CD8-positive, alpha-beta memory T cell (primary cell): ENCODE data around the gene PPP4R4. TPM values are rescaled to one million over a fixed set of nuclear protein-coding genes. Genes with fewer than 3 reads are reported as not detected.

Source experiments
- CTCF ChIA-PET: fragments of 350-600 bp; sonication (Branson Sonifier 250); formaldehyde crosslinking; loops from one replicate; lab custom pipeline; 2021; ENCODE audit warnings: antibody characterized with exemption; lab: Charles Lee
- POLR2A ChIA-PET: fragments of 350-600 bp; sonication (Branson Sonifier 250); formaldehyde crosslinking; loops from one replicate; lab custom pipeline; 2021; ENCODE audit warnings: antibody characterized with exemption; lab: Charles Lee
- DNase-seq, 5 donors: peaks; one replicate each; pipeline versions ENCODE4 v3.0.0 to v3.0.0-alpha.2; 2020 to 2022; ENCODE audit warnings: mixed read lengths in 1 of 5
- H3K27ac ChIP-seq: one replicate; pipeline ENCODE4 v1.7.0; 2013; ENCODE audit warnings: low read depth, mild to moderate bottlenecking, low read length, moderate library complexity
- H3K27me3 ChIP-seq: 2 replicates; pipeline ENCODE4 v1.7.0; 2013; ENCODE audit warnings: low read length, mild to moderate bottlenecking; ENCODE audit not compliant: insufficient read depth, poor library complexity, severe bottlenecking
- H3K36me3 ChIP-seq: 2 replicates; pipeline ENCODE4 v1.7.0; 2013; ENCODE audit warnings: mild to moderate bottlenecking, low read length, moderate library complexity; ENCODE audit not compliant: insufficient read depth
- H3K4me1 ChIP-seq: 2 replicates; pipeline ENCODE4 v1.7.0; 2013; ENCODE audit warnings: mild to moderate bottlenecking, low read length, moderate library complexity; ENCODE audit not compliant: insufficient read depth
- H3K4me3 ChIP-seq: 2 replicates; pipeline ENCODE4 v1.7.0; 2013; ENCODE audit warnings: mild to moderate bottlenecking, low read length
- H3K9me3 ChIP-seq: 2 replicates; pipeline ENCODE4 v1.7.0; 2013; ENCODE audit warnings: mild to moderate bottlenecking, low read length
- H3K27ac Mint-ChIP-seq, 8 donors: one replicate each; pipeline ENCODE4 v1.8.0; 2020 to 2021; ENCODE audit warnings: mixed read lengths in 8 of 8, mild to moderate bottlenecking in 6 of 8, inconsistent platforms in 3 of 8, moderate library complexity in 3 of 8
- H3K27me3 Mint-ChIP-seq, 2 donors: one replicate each; pipeline ENCODE4 v1.8.0; 2020 to 2021; ENCODE audit warnings: mixed read lengths in 2 of 2, mild to moderate bottlenecking in 1 of 2, moderate library complexity in 1 of 2
- H3K36me3 Mint-ChIP-seq, 3 donors: one replicate each; pipeline ENCODE4 v1.8.0; 2020 to 2021; ENCODE audit warnings: mixed read lengths in 3 of 3, inconsistent platforms in 1 of 3, mild to moderate bottlenecking in 1 of 3
- H3K4me1 Mint-ChIP-seq, 3 donors: one replicate each; pipeline ENCODE4 v1.8.0; 2020 to 2021; ENCODE audit warnings: mixed read lengths in 3 of 3, inconsistent platforms in 1 of 3, mild to moderate bottlenecking in 1 of 3
- H3K4me3 Mint-ChIP-seq, 7 donors: one replicate each; pipeline ENCODE4 v1.8.0; 2020 to 2021; ENCODE audit warnings: mixed read lengths in 7 of 7, mild to moderate bottlenecking in 6 of 7, moderate library complexity in 4 of 7, inconsistent platforms in 2 of 7
- H3K9me3 Mint-ChIP-seq, 5 donors: one replicate each; pipeline ENCODE4 v1.8.0; 2020 to 2022; ENCODE audit warnings: mixed read lengths in 5 of 5, mild to moderate bottlenecking in 3 of 5, moderate library complexity in 2 of 5, inconsistent platforms in 1 of 5
- polyA plus RNA-seq: library from polyadenylated mRNA; unstranded; fragments of 300-500 nt; fragmentation: Illumina TruSeq; gene quantifications from one replicate; pipeline ENCODE4 v1.2.3, GENCODE V29; 2021
- total RNA-seq, 2 experiments: library from RNA; stranded (reverse); gene quantifications; one replicate each; pipeline ENCODE4 v1.2.3, GENCODE V29; 2021

The PPP4R4 gene
- total and polyA plus RNA-seq, 3 experiments from 2014 or later = 0.17 to 1.8 (median 1.2) TPM

- ChIA-PET POLR2A (interaction anchor here (0.6 to 1.1 kb wide), 3 partner anchors 49 to 155 kb away, joined by 3 to 4 read pairs (median 3); no protein-coding TSS in a partner anchor), CTCF (interaction anchor here (1.5 to 7.4 kb wide), 6 partner anchors 7 to 190 kb away, joined by 5 to 43 read pairs (median 15); no protein-coding TSS in a partner anchor)
- Histone ChIP-seq H3K9me3 (no peaks in the 10 kb centered on the region), H3K36me3 (no peaks in the 10 kb centered on the region), H3K4me1 (peaks cover 16% of the 10 kb centered on the region), H3K4me3 (peak within 1 kb of the TSS; percentile 85), H3K27ac (peak within 1 kb of the TSS; percentile 63), H3K27me3 (no peaks in the 10 kb centered on the region)
- Mint-ChIP-seq H3K4me1 (peaks cover 14 to 25% (median 19%) of the 10 kb centered on the region in 3 donors), H3K36me3 (peaks cover 0 to 11% (median 0%) of the 10 kb centered on the region in 3 donors), H3K4me3 (peak within 1 kb of the TSS; percentile 83 to 98 (median 87)), H3K27ac (peak within 1 kb of the TSS; percentile 55 to 93 (median 74)), H3K9me3 (no peaks in the 10 kb centered on the region), H3K27me3 (peaks cover 5 to 6% of the 10 kb centered on the region in 2 donors)
- DNase-seq = peak; percentile 45 to 80 (median 66)
These were observed 44.9 kb upstream of the PPP4R4 start, which contains the start of gene IFI27L2 for GRCh38 chr14:94129111-94129757. Gene IFI27L2, minus strand, starts transcription at chr14:94129604. Its CDS starts 40 bp downstream, at chr14:94129564.

GRCh38 chr14:94129758-94130414, 44.2 kb upstream of the PPP4R4 start:
- H3K27ac ChIP-seq = no peak overlapping the region
- no peaks in the 10 kb centered on the region for H3K27me3 ChIP-seq
- H3K9me3 ChIP-seq = no peaks in the 10 kb centered on the region
- peak overlapping the region; percentile 85 for H3K4me3 ChIP-seq
- Mint-ChIP-seq H3K4me3 (peak overlapping the region; percentile 83 to 98 (median 87)), H3K27ac (peak overlapping the region; percentile 55 to 93 (median 74)), H3K4me1 (peaks cover 14 to 25% (median 19%) of the 10 kb centered on the region in 3 donors), H3K27me3 (peaks cover 3 to 5% of the 10 kb centered on the region in 2 donors), H3K9me3 (peaks cover 0 to 2% (median 0%) of the 10 kb centered on the region in 5 donors), H3K36me3 (peaks cover 0 to 11% (median 0%) of the 10 kb centered on the region in 3 donors)
- DNase-seq = peak in 3 of 5 donors; percentile 13 to 29 (median 16)
- ChIA-PET CTCF (interaction anchor here (0.9 to 7.4 kb wide), 5 partner anchors 8 to 191 kb away, joined by 3 to 43 read pairs (median 20); no protein-coding TSS in a partner anchor), POLR2A (interaction anchor here (1.1 kb wide), 1 partner anchor 50 kb away, joined by 4 read pairs; no protein-coding TSS in a partner anchor)
- no peaks in the 10 kb centered on the region for H3K36me3 ChIP-seq
- peaks cover 16% of the 10 kb centered on the region for H3K4me1 ChIP-seq

GRCh38 chr14:94132285-94132887, 41.7 kb upstream of the PPP4R4 start:
- Histone ChIP-seq H3K4me1 (peaks cover 16% of the 10 kb centered on the region), H3K27me3 (no peaks in the 10 kb centered on the region), H3K36me3 (no peaks in the 10 kb centered on the region), H3K9me3 (no peaks in the 10 kb centered on the region), H3K4me3 (no peak overlapping the region), H3K27ac (no peak overlapping the region)
- peak overlapping the region in 1 of 8 donors; percentile 53 for H3K27ac Mint-ChIP-seq
- ChIA-PET POLR2A (interaction anchor here (1.1 kb wide), 1 partner anchor 51 kb away, joined by 3 read pairs; the partner anchor contains the start of genes DDX24 and IFI27L1), CTCF (interaction anchor here (0.6 to 7.4 kb wide), 26 partner anchors 9 to 417 kb away, joined by 3 to 43 read pairs (median 4); partner anchors contain the start of genes DDX24 and IFI27L1)
- peaks cover 0 to 5% (median 0%) of the 10 kb centered on the region in 3 donors for H3K36me3 Mint-ChIP-seq
- H3K9me3 Mint-ChIP-seq = peaks cover 3 to 8% (median 3%) of the 10 kb centered on the region in 5 donors
- H3K27me3 Mint-ChIP-seq = peaks cover 5% of the 10 kb centered on the region in 2 donors
- peak; percentile 31 to 67 (median 49) for DNase-seq
- peaks cover 14 to 27% (median 19%) of the 10 kb centered on the region in 3 donors for H3K4me1 Mint-ChIP-seq
- peak overlapping the region in 1 of 7 donors; percentile 77 for H3K4me3 Mint-ChIP-seq

- Histone ChIP-seq H3K36me3 (no peaks in the 10 kb centered on the region), H3K9me3 (no peaks in the 10 kb centered on the region), H3K4me3 (no peak overlapping the region), H3K27me3 (peaks cover 4% of the 10 kb centered on the region), H3K4me1 (peaks cover under 1% of the 10 kb centered on the region), H3K27ac (no peak overlapping the region)
- CTCF ChIA-PET = interaction anchor here (2.5 to 2.7 kb wide), 2 partner anchors 44 to 107 kb away, joined by 17 to 22 read pairs; no protein-coding TSS in a partner anchor
- DNase-seq = no peak
- Mint-ChIP-seq H3K27me3 (peaks cover 5 to 9% of the 10 kb centered on the region in 2 donors), H3K4me1 (peaks cover 0 to 5% (median under 1%) of the 10 kb centered on the region in 3 donors), H3K36me3 (no peaks in the 10 kb centered on the region), H3K27ac (no peak overlapping the region), H3K9me3 (peaks cover 3 to 8% (median 3%) of the 10 kb centered on the region in 5 donors), H3K4me3 (no peak overlapping the region)
- POLR2A ChIA-PET = no interaction called here
These were observed 38.6 kb upstream of the PPP4R4 start for GRCh38 chr14:94135476-94135875.

- Histone ChIP-seq H3K9me3 (no peaks in the 10 kb centered on the region), H3K27ac (no peak overlapping the region), H3K27me3 (peaks cover 4% of the 10 kb centered on the region), H3K36me3 (no peaks in the 10 kb centered on the region), H3K4me3 (no peak overlapping the region), H3K4me1 (no peaks in the 10 kb centered on the region)
- Mint-ChIP-seq H3K9me3 (peaks cover 3 to 8% (median 3%) of the 10 kb centered on the region in 5 donors), H3K4me3 (no peak overlapping the region), H3K27ac (peak overlapping the region in 1 of 8 donors; percentile 29), H3K27me3 (peaks cover 5 to 9% of the 10 kb centered on the region in 2 donors), H3K4me1 (peaks cover 0 to 5% (median 0%) of the 10 kb centered on the region in 3 donors), H3K36me3 (no peaks in the 10 kb centered on the region)
- ChIA-PET CTCF (interaction anchor here (0.5 to 2.8 kb wide), 45 partner anchors 8 to 350 kb away, joined by 3 to 64 read pairs (median 6); partner anchors contain the start of genes CCDC197, DDX24 and IFI27L1), POLR2A (interaction anchor here (0.6 to 1.6 kb wide), 4 partner anchors 34 to 197 kb away, joined by 3 to 5 read pairs (median 3); partner anchors contain the start of genes DDX24 and IFI27L1)
- peak; percentile 69 to 87 (median 72) for DNase-seq
These were observed 37.4 kb upstream of the PPP4R4 start for GRCh38 chr14:94136575-94137331.

- Mint-ChIP-seq H3K27ac (no peak overlapping the region), H3K4me1 (peaks cover 0 to 2% (median 0%) of the 10 kb centered on the region in 3 donors), H3K4me3 (no peak overlapping the region), H3K36me3 (no peaks in the 10 kb centered on the region), H3K9me3 (peaks cover 3 to 8% (median 3%) of the 10 kb centered on the region in 5 donors), H3K27me3 (peaks cover 1 to 4% of the 10 kb centered on the region in 2 donors)
- ChIA-PET CTCF (interaction anchor here (0.8 to 2.8 kb wide), 7 partner anchors 10 to 198 kb away, joined by 3 to 64 read pairs (median 14); partner anchors contain the start of genes DDX24, IFI27L1 and IFI27L2), POLR2A (no interaction called here)
- Histone ChIP-seq H3K27me3 (peaks cover 4% of the 10 kb centered on the region), H3K36me3 (no peaks in the 10 kb centered on the region), H3K27ac (no peak overlapping the region), H3K4me1 (no peaks in the 10 kb centered on the region), H3K9me3 (no peaks in the 10 kb centered on the region), H3K4me3 (no peak overlapping the region)
- no peak for DNase-seq
These were observed 35.9 kb upstream of the PPP4R4 start for GRCh38 chr14:94138251-94138650.
